NCI-H1105 treated with DMSO at 0.1 percent for 48 hours (cell line): ENCODE results near the gene SRPK1.
"Not testable (repeated sequence)": the region's sequence is repeated elsewhere in the genome, so short reads cannot be mapped to it uniquely, and the experiment has no call there.

Experiments used
- DNase-seq: peaks from one replicate; lab custom pipeline; 2025; lab: John Stamatoyannopoulos, UW

Gene SRPK1

GRCh38 chr6:35920793-35921732, at the start of gene SRPK1:
Gene SRPK1 (minus strand): TSS chr6:35921098. CDS start chr6:35921056, 42 bp downstream.
- peak; percentile 83 for DNase-seq

- DNase-seq, result no peak
These were observed 49.3 kb upstream of the SRPK1 start for GRCh38 chr6:35970181-35970580.

- DNase-seq, result no peak
These were observed 48.7 kb upstream of the SRPK1 start for GRCh38 chr6:35969646-35970045.

GRCh38 chr6:35968821-35969220, 47.9 kb upstream of the SRPK1 start:
- DNase-seq, result no peak

- DNase-seq, result no peak
These were observed 46.3 kb upstream of the SRPK1 start for GRCh38 chr6:35967076-35967774.

GRCh38 chr6:35962779-35963560, 42.1 kb upstream of the SRPK1 start:
- no peak for DNase-seq

GRCh38 chr6:35960187-35960586, 39.3 kb upstream of the SRPK1 start:
- DNase-seq, result no peak

- no peak for DNase-seq
These were observed 35.1 kb upstream of the SRPK1 start for GRCh38 chr6:35955970-35956369.

- no peak for DNase-seq
These were observed 34.6 kb upstream of the SRPK1 start for GRCh38 chr6:35955521-35955920.

- no peak for DNase-seq
These were observed 34.2 kb upstream of the SRPK1 start for GRCh38 chr6:35955071-35955470.

- no peak for DNase-seq
These were observed 33.4 kb upstream of the SRPK1 start for GRCh38 chr6:35954333-35954732.

- DNase-seq, result no peak
These were observed 27.8 kb upstream of the SRPK1 start for GRCh38 chr6:35948725-35949124.

GRCh38 chr6:35945650-35946025, 24.7 kb upstream of the SRPK1 start:
- DNase-seq, result no peak

- DNase-seq, result no peak
These were observed 22.5 kb upstream of the SRPK1 start for GRCh38 chr6:35943390-35943789.

- no peak for DNase-seq
These were observed 21.5 kb upstream of the SRPK1 start for GRCh38 chr6:35942355-35942754.

GRCh38 chr6:35941170-35941569, 20.3 kb upstream of the SRPK1 start:
- DNase-seq, result not testable (repeated sequence)

- not testable (repeated sequence) for DNase-seq
These were observed 19.1 kb upstream of the SRPK1 start for GRCh38 chr6:35940014-35940413.

GRCh38 chr6:35939259-35939658, 18.4 kb upstream of the SRPK1 start:
- not testable (repeated sequence) for DNase-seq

GRCh38 chr6:35936681-35937359, 15.9 kb upstream of the SRPK1 start:
- no peak for DNase-seq

GRCh38 chr6:35935469-35935868, 14.6 kb upstream of the SRPK1 start:
- no peak for DNase-seq

- DNase-seq, result no peak
These were observed 12.9 kb upstream of the SRPK1 start for GRCh38 chr6:35933844-35934243.

GRCh38 chr6:35931873-35932272, 11.0 kb upstream of the SRPK1 start:
- not testable (repeated sequence) for DNase-seq
